ENCODE results near the gene ATP8A1.

Gene ATP8A1

GRCh38 chr4:42417550-42417949 lies 239.4 kb downstream of the ATP8A1 start:
- no peak for DNase-seq (ENCODE audit: low read depth in 1 of 2, low spot score in 1 of 2)

DNA sequence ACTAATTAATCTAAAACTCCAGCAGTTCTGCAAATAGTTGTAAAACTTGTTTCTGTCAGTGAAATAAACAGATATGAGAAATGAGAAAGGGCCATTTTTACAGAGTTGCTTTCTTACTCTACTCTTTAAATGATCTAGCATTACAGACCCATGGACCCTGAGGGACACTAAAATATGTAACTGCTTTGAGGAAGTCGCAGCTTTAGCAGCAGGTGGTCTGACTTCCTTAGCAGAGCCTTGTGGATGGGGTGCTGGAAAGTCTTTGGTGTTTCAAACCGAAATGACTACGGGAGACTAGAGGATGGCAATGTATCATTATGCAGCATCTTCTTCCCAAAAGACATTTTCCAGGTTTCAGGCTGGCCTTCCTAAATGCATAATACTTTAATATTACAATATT lies 240.9 kb downstream of the ATP8A1 start:
- DNase-seq (ENCODE audit: low read depth in 1 of 2, low spot score in 1 of 2): no peak

DNA sequence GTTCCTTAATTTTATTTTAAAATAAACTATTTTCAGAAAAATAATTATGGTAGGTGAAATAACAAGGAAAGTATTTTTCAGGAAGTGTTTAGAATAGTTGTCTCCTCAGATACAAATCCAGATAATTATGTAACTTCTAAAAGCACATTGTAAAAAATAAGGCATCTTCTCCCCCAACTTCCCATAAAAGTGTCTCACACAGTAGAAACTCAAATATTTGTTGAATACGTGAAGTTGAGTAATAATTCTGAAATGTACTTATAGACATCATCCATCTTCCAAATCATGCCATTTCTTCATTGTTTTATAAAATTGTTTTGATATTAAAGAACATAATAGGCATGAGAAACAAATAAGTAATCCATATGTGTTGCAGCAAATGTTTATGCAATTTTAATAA lies 241.6 kb downstream of the ATP8A1 start:
- no peak for DNase-seq (ENCODE audit: low read depth in 1 of 2, low spot score in 1 of 2)

DNA sequence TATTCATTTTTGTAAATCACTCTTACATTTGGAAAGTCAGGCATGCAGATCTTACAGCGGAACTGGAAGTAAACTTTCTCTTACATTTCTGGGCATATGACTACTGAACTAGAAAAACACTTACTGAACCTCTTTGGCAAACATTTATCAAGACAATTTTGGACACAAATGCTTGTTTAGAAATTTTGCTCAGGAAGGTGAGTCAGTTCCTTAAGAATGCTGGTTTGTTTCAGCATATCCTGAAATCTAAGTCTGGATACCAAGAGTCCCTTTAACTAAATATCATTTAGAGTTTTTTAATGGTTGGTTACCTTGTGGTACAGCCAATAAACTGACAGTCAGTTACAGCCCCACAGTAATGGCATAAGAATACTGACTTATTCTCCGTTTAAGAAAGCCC lies 244.7 kb downstream of the ATP8A1 start:
- DNase-seq (ENCODE audit: low read depth in 1 of 2, low spot score in 1 of 2): no peak

DNA sequence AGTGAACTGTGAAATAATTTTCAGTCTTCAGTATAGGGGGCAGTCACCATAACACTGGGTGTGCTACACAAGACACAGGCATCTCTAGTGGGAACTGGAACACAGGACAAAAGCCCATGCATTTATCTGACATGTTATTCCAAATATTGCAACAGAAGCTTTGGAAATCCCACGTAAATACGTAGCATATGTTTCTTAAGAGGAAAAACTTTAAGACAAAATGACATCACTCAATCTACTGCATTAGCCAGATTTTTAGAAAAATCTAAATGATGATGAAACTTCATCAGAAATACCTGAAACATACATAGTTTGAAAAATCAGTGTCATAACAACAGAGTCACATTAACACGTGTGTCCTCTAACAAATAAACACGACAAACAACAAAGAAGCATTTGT lies 245.1 kb downstream of the ATP8A1 start:
- no peak for DNase-seq (ENCODE audit: low read depth in 1 of 2, low spot score in 1 of 2)

DNA sequence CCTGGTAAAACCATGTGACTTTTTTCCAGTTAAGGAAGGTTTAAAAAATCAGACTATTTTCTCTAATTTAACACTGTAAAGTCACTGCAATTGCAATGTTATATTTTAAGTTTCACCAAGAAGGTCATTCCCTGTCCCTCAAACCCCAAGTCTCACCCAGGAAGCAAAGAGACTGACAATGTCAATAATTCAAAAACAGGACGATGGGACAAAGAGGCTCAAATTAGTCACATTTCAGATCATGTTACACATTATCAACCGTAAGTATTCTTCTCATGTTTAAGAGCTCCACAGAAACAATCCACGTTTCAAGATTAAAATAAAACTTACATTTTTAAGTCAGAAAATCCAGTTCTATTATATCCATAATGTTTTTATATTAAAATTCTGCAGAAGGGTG lies 246.5 kb downstream of the ATP8A1 start:
- no peak for DNase-seq (ENCODE audit: low read depth in 1 of 2, low spot score in 1 of 2)

- DNase-seq (ENCODE audit: low read depth in 1 of 2, low spot score in 1 of 2): no peak
Observed at GRCh38 chr4:42404001-42404400, 252.9 kb downstream of the ATP8A1 start.

DNA sequence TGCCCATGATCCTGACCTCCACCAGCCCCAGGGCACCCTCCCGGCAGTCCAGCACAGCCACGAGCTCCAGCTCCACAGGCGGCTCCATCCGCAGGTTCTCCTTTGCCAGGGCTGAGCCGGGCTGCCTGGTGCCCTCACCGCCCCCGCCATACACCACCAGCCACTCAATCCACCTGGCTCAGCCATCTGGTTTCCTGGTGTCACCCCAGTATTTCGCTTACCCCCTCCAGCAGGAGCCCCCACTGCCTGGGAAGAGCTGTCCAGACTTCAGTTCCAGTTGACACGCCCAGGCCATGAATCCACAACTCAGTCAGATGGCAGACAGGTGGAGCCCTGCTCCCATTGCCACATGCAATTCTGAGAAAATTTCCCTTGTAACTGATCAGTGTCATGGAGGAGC lies 255.7 kb downstream of the ATP8A1 start:
- no peak for DNase-seq (ENCODE audit: low read depth in 1 of 2, low spot score in 1 of 2)

DNA sequence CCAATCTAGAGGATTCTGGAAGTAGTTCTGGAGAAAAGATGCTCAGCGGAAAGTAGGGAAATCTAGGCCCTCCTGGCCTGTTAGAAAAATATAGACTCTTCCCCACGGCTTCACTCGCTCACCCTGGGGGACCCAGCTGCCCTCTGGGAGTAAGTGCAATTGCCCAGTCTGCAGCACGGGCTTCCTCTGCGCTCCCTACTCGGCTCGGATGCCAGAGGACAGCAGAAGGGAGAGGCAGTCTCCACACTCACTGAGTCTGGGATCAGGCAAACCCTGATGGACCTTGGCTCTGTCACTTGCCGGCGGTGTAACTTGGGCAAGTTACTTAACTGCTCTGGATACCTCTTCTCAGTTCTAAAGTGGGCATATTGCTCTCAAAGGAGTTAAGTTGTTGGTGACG lies 257.5 kb downstream of the ATP8A1 start:
- DNase-seq (ENCODE audit: low read depth in 1 of 2, low spot score in 1 of 2): no peak

- no peak for DNase-seq (ENCODE audit: low read depth in 1 of 2, low spot score in 1 of 2)
Observed at GRCh38 chr4:42398871-42399331, 258.0 kb downstream of the ATP8A1 start.

DNA sequence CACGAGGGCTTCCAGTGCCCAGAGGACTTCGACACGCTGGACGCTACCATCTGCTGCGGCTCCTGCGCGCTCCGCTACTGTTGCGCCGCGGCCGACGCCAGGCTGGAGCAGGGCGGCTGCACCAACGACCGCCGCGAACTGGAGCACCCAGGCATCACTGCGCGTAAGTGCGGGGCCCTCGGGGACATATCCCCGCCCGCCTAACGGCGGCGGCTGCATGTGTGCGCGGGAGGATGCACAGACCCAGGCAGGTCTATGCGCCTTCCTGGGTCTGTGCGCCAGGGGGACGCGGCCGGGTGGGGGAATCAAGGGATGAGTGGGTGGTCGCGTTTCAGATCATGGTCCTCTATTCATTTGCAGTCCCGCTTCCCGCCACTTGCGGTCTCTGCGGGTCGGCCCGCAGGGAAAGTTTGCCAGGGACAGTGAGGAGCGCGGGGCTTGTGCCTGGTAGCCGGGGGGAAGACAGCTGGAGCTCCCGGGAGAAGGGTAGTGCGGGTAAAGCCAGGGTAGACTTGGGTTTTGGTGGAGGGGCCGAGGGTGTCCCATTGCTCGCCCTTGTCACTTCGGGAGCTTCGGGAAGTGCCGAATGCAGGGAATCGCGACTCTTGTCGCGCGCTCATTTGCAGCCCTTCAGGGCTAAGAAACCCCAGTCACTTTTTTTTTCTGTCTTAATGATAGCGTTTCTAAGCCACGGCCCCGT lies 258.6 kb downstream of the ATP8A1 start:
- DNase-seq (ENCODE audit: low read depth in 1 of 2, low spot score in 1 of 2): no peak

DNA sequence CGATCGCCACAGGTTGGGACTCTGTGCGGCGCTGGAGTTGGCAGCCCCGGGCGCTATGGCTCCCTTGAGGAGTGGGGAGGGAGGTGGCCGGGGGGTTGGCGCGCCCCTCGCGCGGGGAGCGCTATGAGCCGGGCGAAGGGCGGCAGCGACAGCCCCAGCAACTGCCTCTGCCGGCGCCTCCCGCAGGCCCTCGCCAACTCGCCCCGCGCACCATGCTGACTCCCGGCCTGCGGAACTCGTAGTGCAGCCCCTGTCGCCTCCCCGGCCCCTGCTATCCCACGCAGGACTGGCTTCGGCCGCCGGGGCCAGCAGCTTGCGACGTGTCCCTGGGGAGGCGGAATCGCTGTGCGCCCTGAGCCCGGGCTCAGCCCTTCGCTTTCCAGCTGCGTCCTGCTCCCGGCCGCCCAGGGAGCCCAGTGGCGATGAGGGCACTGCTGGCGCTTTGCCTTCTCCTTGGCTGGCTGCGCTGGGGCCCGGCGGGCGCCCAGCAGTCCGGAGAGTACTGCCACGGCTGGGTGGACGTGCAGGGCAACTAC lies 259.2 kb downstream of the ATP8A1 start:
- no peak for DNase-seq (ENCODE audit: low read depth in 1 of 2, low spot score in 1 of 2)

DNA sequence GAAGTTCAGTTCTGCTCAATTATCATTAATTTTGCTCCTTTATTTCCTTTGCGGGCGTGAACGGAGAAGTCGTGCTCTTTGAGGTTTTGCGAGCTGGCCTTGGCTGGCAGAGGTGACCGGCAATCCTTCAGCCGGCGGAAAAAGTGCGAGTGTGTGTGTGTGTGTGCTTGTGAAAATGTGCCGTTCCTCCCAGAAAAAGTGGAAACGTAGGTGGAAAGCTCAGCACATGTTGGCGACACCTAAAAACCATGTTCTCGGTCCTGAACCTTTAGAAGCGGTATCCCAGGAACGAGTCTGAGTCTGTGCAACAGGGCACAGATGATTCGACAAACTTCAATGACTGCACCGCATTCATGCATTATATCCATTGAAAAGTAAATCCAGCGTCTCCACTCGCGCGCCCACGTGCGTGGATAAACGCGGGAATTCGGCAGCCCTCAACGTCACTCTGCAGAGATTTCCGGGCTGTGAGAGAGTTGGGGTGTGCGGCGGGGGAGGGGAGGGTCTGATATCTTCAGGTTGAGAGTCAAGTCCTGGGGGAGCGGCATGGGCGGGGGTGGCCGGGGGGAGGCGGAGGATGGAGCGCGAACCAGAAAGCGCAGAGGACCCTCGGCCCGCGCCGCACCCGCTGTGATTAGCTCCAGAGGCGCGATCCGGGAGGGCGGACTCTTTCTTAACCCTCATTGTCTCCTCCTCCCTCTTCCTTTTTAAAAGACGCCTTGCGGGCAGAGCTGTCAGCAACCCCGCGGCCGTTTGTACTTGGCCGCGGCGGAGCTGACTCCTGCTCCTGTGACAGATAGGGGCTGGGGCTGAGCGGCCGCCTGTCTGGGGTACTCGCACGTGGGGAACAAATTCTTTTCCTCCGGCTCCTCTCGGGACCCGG lies 259.9 kb downstream of the ATP8A1 start, which contains the start of gene SHISA3:
TSS of gene SHISA3 (plus strand) at position 737 of the 883 bp plus-strand sequence. CDS start 569 bp downstream, outside the sequence.
- DNase-seq (ENCODE audit: low read depth in 1 of 2, low spot score in 1 of 2): no peak

GRCh38 chr4:42396361-42396751 lies 260.5 kb downstream of the ATP8A1 start:
- DNase-seq (ENCODE audit: low read depth in 1 of 2, low spot score in 1 of 2): no peak

DNA sequence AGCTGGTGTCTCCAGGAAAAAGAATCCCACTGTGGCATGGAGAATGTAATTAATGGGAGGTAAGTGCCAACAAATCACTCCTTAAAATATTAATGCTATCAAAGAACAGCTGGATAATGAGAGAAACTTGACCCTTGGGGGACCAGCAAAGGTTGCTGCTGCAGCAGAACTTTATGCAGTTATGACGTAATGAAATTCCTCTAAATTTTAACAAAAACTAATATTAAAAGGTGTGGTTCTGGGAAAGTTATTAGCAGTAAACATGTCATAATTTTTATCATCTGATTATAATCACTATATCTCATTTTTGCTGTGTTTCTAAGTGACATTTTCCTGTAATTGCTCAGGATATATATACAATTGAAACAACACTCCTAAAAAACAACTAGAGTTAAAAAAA lies 261.3 kb downstream of the ATP8A1 start:
- DNase-seq (ENCODE audit: low read depth in 1 of 2, low spot score in 1 of 2): no peak

- no peak for DNase-seq (ENCODE audit: low read depth in 1 of 2, low spot score in 1 of 2)
Observed at GRCh38 chr4:42392436-42392835, 264.5 kb downstream of the ATP8A1 start.

DNA sequence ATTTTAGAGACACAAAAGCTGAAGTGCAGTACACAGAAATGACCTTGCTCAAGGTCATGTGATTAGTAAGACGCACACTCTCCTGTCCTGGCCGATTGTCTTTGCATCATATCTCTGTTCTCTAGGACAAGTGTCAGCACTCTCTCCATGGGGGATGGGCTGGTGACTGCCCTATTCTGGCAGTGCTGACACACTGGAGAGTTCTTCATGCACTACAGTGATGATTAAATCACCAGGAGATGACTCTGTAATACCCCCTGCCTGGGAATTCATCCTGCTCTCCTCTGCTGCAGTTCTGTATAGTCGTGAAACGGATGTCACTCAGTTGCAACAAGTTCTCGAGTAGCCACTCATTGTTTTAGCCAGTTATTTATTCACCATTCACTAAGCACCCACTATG lies 264.9 kb downstream of the ATP8A1 start:
- DNase-seq (ENCODE audit: low read depth in 1 of 2, low spot score in 1 of 2): no peak

DNA sequence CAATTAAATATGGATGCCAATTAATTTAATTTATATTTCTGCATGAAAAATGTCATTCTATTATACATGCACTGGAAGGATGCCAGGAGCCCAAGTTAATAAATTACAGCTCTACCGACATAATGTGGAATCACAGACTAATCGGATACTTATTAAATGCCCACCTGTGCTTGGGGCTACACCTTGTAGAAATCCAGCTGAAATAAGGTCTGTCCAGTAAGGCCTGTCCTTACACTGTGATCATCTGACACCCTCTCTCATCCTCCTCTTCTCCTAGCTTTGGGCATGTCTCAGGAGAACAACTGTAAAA lies 265.6 kb downstream of the ATP8A1 start:
- DNase-seq (ENCODE audit: low read depth in 1 of 2, low spot score in 1 of 2): no peak

DNA sequence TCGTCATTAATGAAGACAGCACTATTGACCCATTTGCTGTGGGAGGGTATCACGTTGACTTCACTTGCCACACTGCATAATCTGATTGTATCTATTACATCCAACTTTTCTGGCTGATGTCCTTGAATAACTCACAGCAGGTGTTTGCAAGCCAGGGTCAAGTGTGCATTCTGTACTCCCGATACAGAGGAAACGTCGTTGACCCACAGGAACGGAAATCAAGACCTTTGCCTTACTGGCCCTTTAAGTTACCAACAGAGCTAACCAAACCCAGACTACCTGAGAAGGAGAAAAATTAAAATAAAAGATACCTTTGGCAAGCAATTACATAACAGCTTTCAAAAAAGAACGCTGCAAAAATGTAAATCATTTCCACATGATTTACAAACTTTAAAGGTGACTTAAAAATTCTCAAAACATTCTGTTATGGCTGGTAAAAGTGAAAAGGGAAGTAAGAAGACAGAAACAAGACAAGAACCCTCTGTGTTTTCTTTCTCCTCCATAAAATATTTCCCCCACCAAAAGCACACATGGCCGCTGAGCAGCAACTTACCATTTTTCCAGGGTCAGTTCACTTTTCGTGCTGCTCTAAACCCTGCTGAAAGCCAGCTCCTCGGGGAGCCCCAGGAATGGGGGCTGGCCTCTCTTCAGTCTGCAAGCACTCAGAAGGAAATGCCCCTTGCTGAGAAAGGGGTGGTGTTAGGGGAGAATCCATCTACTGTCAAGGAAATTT lies 266.1 kb downstream of the ATP8A1 start:
- DNase-seq (ENCODE audit: low read depth in 1 of 2, low spot score in 1 of 2): no peak

DNA sequence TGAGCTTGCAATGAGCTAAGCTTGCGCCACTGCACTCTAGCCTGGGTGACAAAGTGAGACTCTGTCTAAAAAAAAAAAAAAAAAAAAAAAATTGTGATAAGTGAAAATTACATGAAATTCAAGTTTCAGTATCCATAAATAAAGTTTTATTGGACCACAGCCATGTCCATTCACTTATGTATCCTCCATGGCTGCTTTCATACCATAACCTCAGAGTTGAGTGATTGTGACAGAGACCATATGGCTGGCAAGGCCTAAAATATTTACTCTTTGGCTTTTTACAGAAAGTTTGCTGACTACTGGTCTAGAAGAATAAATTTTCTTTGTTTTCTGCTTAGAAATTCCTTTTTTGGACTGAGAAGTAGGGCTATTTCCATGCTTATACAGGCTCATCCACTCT lies 271.4 kb downstream of the ATP8A1 start:
- DNase-seq (ENCODE audit: low read depth in 1 of 2, low spot score in 1 of 2): no peak

- DNase-seq (ENCODE audit: low read depth in 1 of 2, low spot score in 1 of 2): no peak
Observed at GRCh38 chr4:42381666-42382065, 275.2 kb downstream of the ATP8A1 start.

- no peak for DNase-seq (ENCODE audit: low read depth in 1 of 2, low spot score in 1 of 2)
Observed at GRCh38 chr4:42377497-42377896, 279.4 kb downstream of the ATP8A1 start.
